BJ (cell line): Measurements from ENCODE around the gene CCDC12. TPM values are rescaled to one million over a fixed set of nuclear protein-coding genes. Genes with fewer than 3 reads are reported as not detected.

Experiments used
- CTCF ChIA-PET: fragments of 350-600 bp; formaldehyde crosslinking; extraction: SDS; loops from one replicate; lab custom pipeline; 2021; ENCODE audit warnings: antibody characterized with exemption, inconsistent platforms; lab: Yijun Ruan, JAX
- POLR2A ChIA-PET: fragments of 300-600 bp; sonication (Branson Sonifier 250); formaldehyde crosslinking; extraction: SDS; loops from one replicate; lab custom pipeline; 2021; ENCODE audit warnings: antibody characterized with exemption; lab: Charles Lee
- DNase-seq: peaks from one replicate; pipeline ENCODE4 v3.0.0-alpha.2; 2011; ENCODE audit warnings: low read depth
- H3K27me3 ChIP-seq: 2 replicates; pipeline ENCODE4 v1.6.0; 2011; ENCODE audit warnings: low read length; ENCODE audit not compliant: control insufficient read depth, insufficient read depth
- H3K36me3 ChIP-seq: 2 replicates; pipeline ENCODE4 v1.5.1; 2011; ENCODE audit warnings: low read length; ENCODE audit not compliant: control insufficient read depth, insufficient read depth
- H3K4me3 ChIP-seq: 2 replicates; pipeline ENCODE4 v1.5.1; 2011; ENCODE audit warnings: low read depth, mild to moderate bottlenecking, control low read depth, low read length
- polyA plus RNA-seq: library from polyadenylated mRNA; depleted of rRNA; stranded (reverse); fragments of >200 nt; gene quantifications from 2 replicates; pipeline ENCODE4 v1.2.3, GENCODE V29; 2011
- TF ChIP-seq, protein P1 (sequence below): IDR thresholded peaks from 2 replicates; pipeline ENCODE4 v1.5.1; 2011; ENCODE audit warnings: low read depth, mild to moderate bottlenecking, control low read depth, inconsistent platforms, low read length, moderate library complexity; ENCODE audit not compliant: insufficient read depth

The CCDC12 gene
- polyA plus RNA-seq, 1 experiment: 20.8 TPM

DNA sequence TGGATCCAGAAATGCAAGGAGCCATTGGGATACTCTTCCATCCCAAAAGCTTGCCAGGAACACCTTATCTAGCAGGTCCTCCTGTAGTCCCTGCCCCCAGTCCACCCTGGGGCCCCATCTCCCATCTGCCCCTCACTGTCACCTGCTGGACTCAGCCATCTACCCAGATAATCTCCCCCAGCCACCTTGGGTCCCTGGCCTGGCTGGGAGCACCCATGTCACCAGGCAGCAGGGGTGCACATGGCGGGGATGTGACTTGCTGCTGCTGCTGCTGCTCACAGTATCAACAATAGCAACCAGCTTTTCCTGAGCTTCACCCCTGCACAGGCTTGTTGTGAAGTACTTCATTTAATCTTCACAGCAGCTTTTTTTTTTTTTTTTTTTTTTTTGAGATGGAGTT lies 86.4 kb downstream of the CCDC12 start:
- H3K4me3 ChIP-seq: no peak overlapping the region
- H3K36me3 ChIP-seq: no peaks in the 10 kb centered on the region
- TF ChIP-seq, protein P1, sequence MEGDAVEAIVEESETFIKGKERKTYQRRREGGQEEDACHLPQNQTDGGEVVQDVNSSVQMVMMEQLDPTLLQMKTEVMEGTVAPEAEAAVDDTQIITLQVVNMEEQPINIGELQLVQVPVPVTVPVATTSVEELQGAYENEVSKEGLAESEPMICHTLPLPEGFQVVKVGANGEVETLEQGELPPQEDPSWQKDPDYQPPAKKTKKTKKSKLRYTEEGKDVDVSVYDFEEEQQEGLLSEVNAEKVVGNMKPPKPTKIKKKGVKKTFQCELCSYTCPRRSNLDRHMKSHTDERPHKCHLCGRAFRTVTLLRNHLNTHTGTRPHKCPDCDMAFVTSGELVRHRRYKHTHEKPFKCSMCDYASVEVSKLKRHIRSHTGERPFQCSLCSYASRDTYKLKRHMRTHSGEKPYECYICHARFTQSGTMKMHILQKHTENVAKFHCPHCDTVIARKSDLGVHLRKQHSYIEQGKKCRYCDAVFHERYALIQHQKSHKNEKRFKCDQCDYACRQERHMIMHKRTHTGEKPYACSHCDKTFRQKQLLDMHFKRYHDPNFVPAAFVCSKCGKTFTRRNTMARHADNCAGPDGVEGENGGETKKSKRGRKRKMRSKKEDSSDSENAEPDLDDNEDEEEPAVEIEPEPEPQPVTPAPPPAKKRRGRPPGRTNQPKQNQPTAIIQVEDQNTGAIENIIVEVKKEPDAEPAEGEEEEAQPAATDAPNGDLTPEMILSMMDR: no peak
- CTCF ChIA-PET: interaction anchor here (0.8 to 12.4 kb wide), 4 partner anchors 12 to 184 kb away, joined by 3 to 70 read pairs (median 4); no protein-coding TSS in a partner anchor
- POLR2A ChIA-PET: no interaction called here
- H3K27me3 ChIP-seq: peaks cover 10% of the 10 kb centered on the region
- no peak for DNase-seq

DNA sequence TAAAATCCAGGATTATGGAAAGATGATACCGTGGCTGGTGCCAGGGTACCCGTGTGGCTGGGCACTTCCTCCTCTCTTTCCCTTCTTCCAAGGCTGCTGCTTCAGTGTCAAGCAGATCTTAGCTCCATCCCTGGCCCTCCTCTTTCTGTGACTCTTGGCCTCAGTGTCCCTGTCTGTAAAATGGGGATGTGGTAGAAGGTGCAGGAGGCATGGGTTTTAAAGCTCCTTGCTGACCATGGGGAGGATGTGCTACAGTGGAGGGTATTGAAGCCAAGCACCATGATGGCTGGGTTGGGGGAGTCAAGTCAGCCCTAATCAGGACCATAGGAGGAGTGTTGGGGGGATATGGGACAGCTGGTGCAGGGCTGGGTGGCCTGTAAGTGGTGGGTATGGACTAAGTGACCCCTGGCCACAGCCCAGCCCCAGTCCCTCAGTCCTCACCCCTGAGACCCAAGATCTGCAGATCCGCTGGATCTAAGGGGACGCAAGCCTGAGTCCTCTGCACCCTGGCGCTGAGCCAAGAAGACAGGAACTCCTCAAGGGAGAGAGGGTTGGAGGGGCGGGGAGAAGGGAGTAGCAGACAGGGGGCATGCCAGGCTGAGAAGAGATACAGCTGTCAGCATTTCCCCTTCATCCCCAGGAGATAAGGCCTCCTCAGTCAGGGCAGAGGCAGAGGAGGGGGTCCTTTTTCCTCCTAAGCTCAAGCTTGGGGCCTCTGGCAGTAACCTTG lies 87.0 kb downstream of the CCDC12 start:
- TF ChIP-seq, protein P1: no peak
- H3K27me3 ChIP-seq: peaks cover 15% of the 10 kb centered on the region
- ChIA-PET POLR2A (no interaction called here), CTCF (interaction anchor here (0.8 to 12.4 kb wide), 3 partner anchors 23 to 186 kb away, joined by 3 to 70 read pairs (median 3); no protein-coding TSS in a partner anchor)
- no peak overlapping the region for H3K4me3 ChIP-seq
- H3K36me3 ChIP-seq: no peaks in the 10 kb centered on the region
- no peak for DNase-seq

DNA sequence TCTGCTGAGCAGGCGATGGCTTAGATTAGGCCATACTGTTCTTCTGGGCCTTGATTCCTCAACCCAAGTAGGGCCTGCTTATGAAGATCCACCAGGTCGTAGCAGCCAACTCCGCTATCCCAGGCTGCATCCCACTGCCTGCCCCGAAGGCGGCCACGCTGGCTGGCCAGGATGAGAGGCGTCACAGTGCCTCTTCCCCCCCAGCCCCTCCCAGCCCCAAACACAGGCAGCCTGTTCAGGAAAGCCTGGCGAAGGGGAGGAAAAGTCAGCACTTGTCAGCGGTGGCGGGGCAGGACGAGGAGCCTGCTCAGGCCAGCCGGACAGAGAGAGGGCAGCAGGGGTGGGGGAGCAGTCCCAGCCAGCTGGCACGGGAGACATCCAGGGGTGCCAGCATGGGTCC lies 87.8 kb downstream of the CCDC12 start:
- no peak for DNase-seq
- ChIA-PET POLR2A (no interaction called here), CTCF (interaction anchor here (12.4 kb wide), 1 partner anchor 22 kb away, joined by 70 read pairs; no protein-coding TSS in a partner anchor)
- Histone ChIP-seq H3K4me3 (no peak overlapping the region), H3K36me3 (no peaks in the 10 kb centered on the region), H3K27me3 (peaks cover 23% of the 10 kb centered on the region)
- TF ChIP-seq, protein P1: no peak

DNA sequence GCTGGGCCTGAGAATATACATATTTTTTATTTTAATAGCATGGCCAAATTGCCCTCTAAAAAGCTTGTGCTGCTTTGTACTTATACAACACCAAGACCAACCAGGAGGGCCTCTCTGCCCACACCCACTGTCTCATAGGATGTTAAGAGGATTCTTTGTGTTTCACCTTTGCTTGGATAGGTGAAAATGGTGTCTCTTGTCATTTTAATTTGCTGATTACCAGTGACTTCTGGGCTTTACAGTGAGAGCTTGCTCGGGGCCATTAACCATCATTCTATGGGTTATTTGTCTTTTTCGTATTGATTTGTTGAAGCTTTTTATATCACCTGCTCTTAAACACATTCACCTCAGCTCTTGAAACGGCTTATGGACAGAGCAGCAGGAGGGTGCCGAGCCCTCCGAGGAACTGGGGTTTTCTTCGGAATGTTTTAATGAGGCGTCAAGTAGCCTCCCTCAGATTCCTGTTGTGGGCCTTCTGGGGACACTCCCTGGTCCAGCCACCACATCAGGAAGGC lies 88.5 kb downstream of the CCDC12 start:
- Histone ChIP-seq H3K36me3 (no peaks in the 10 kb centered on the region), H3K27me3 (peaks cover 26% of the 10 kb centered on the region), H3K4me3 (no peak overlapping the region)
- CTCF ChIA-PET: interaction anchor here (1.0 to 12.4 kb wide), 2 partner anchors 21 to 185 kb away, joined by 3 to 70 read pairs; no protein-coding TSS in a partner anchor
- no peak for DNase-seq
- POLR2A ChIA-PET: no interaction called here
- TF ChIP-seq, protein P1: no peak

DNA sequence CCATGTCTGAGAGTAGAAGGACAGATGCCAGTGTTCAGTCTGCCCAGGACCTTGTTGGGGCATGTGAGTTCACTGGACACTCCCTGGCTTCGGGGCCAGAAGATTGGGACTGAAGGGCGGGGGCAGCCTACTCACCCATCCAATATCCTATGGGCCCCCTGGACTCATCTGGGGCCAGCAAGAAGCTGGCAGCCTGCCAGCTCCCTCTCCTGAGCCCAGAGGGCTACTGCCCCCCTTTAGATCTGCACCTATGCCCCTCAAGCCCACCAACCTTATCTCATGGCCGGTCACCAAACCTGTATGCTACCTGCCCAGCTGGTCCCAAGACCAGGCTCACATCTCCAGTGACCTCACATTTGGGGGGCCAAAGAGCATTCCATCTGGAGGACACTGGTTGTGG lies 90.9 kb downstream of the CCDC12 start:
- no peak for DNase-seq
- H3K27me3 ChIP-seq: peaks cover 31% of the 10 kb centered on the region
- CTCF ChIA-PET: interaction anchor here (1.2 to 12.4 kb wide), 4 partner anchors 10 to 180 kb away, joined by 4 to 70 read pairs (median 15); no protein-coding TSS in a partner anchor

More for the DNA sequence above, 90.9 kb downstream of the CCDC12 start:
- POLR2A ChIA-PET: no interaction called here
- TF ChIP-seq, protein P1: no peak
- Histone ChIP-seq H3K36me3 (no peaks in the 10 kb centered on the region), H3K4me3 (no peak overlapping the region)
